ENCODE measurements around the gene HDAC11. TPM values are rescaled to one million over a fixed set of nuclear protein-coding genes. Genes with fewer than 3 reads are reported as not detected.

HDAC11 gene
- total RNA-seq, 4 donors from 2014 or later, result 19.8 to 44.0 (median 27.1) TPM

GRCh38 chr3:13477943-13478342 lies 2.2 kb upstream of the HDAC11 start:
- no peaks in the 10 kb centered on the region for H3K9me3 ChIP-seq
- no peak for TF ChIP-seq CTCF (IDR thresholded peaks at IDR 0.05)
- TF ChIP-seq POLR2AphosphoS5 (IDR thresholded peaks at IDR 0.05), result no peak
- TF ChIP-seq EP300 (IDR thresholded peaks at IDR 0.05; ENCODE audit: low read depth), result no peak
- no peak for TF ChIP-seq POLR2A (IDR thresholded peaks at IDR 0.05)
- no peaks in the 10 kb centered on the region for H3K36me3 ChIP-seq
- 63 to 79% methylated on average over 5 to 6 of the region's 6 CpGs for WGBS, 2 donors (ENCODE audit: low coverage in 1 of 2)
- DNase-seq, result no peak
- no peak overlapping the region for H3K4me3 ChIP-seq
- in situ Hi-C loops (cut with MboI; ENCODE audit: low pct_ligation_motif_present in 1 of 4, low pct_unique_long_range_greater_than_20kb in 1 of 4, low sequenced_read_pairs in 3 of 4), result no loop called here
- H3K27me3 ChIP-seq, result peaks cover 3% of the 10 kb centered on the region
- intact Hi-C loops (cut with DNase I; ENCODE audit: low total_unique reads), result no loop called here
- H3K4me1 ChIP-seq, result peaks cover 7 to 15% (median 12%) of the 10 kb centered on the region in 4 donors
- no peak overlapping the region for H3K27ac ChIP-seq

GRCh38 chr3:13479332-13479581 lies 849 bp upstream of the HDAC11 start:
- no peaks in the 10 kb centered on the region for H3K36me3 ChIP-seq
- H3K4me1 ChIP-seq, result peaks cover 7 to 21% (median 14%) of the 10 kb centered on the region in 4 donors
- H3K9me3 ChIP-seq, result no peaks in the 10 kb centered on the region
- peak overlapping the region; percentile 92 to 97 (median 96) for H3K27ac ChIP-seq
- H3K27me3 ChIP-seq, result no peaks in the 10 kb centered on the region
- intact Hi-C loops (cut with DNase I; ENCODE audit: low total_unique reads), result no loop called here
- in situ Hi-C loops (cut with MboI; ENCODE audit: low pct_ligation_motif_present in 1 of 4, low pct_unique_long_range_greater_than_20kb in 1 of 4, low sequenced_read_pairs in 3 of 4), result no loop called here
- H3K4me3 ChIP-seq, result peak overlapping the region; percentile 78 to 95 (median 82)
- TF ChIP-seq POLR2A (IDR thresholded peaks at IDR 0.05), result no peak
- TF ChIP-seq POLR2AphosphoS5 (IDR thresholded peaks at IDR 0.05), result no peak
- no peak for TF ChIP-seq CTCF (IDR thresholded peaks at IDR 0.05)
- TF ChIP-seq EP300 (IDR thresholded peaks at IDR 0.05; ENCODE audit: low read depth), result no peak
- 2% methylated on average over 9 of the region's 13 CpGs; no CpG with 5 or more reads in 1 of the 2 donors for WGBS, 2 donors (ENCODE audit: low coverage in 1 of 2)
- DNase-seq, result no peak

- Histone ChIP-seq H3K27ac (peak overlapping the region; percentile 76 to 97 (median 94)), H3K36me3 (no peaks in the 10 kb centered on the region), H3K4me3 (peak overlapping the region; percentile 75 to 82 (median 80)), H3K27me3 (no peaks in the 10 kb centered on the region), H3K9me3 (no peaks in the 10 kb centered on the region), H3K4me1 (peaks cover 19 to 34% (median 27%) of the 10 kb centered on the region in 4 donors)
- TF ChIP-seq POLR2AphosphoS5 (IDR thresholded peaks at IDR 0.05) (no peak), EP300 (IDR thresholded peaks at IDR 0.05; ENCODE audit: low read depth) (no peak), CTCF (IDR thresholded peaks at IDR 0.05) (peak in 1 of 5 experiments; percentile 11), POLR2A (IDR thresholded peaks at IDR 0.05) (peak; percentile 12)
- WGBS, 2 donors (ENCODE audit: low coverage in 1 of 2), result 19% methylated on average over 61 of the region's 70 CpGs; no CpG with 5 or more reads in 1 of the 2 donors
- intact Hi-C loops (cut with DNase I; ENCODE audit: low total_unique reads), result no loop called here
- in situ Hi-C loops (cut with MboI; ENCODE audit: low pct_ligation_motif_present in 1 of 4, low pct_unique_long_range_greater_than_20kb in 1 of 4, low sequenced_read_pairs in 3 of 4), result no loop called here
- peak; percentile 50 for DNase-seq
These were observed 523 bp downstream of the HDAC11 start for GRCh38 chr3:13480340-13481318.

- H3K4me1 ChIP-seq, result peaks cover 19 to 38% (median 28%) of the 10 kb centered on the region in 4 donors
- TF ChIP-seq CTCF (IDR thresholded peaks at IDR 0.05) (no peak), EP300 (IDR thresholded peaks at IDR 0.05; ENCODE audit: low read depth) (no peak), POLR2A (IDR thresholded peaks at IDR 0.05) (no peak)
- intact Hi-C loops (cut with DNase I; ENCODE audit: low total_unique reads), result no loop called here
- no peak overlapping the region for H3K27ac ChIP-seq
- in situ Hi-C loops (cut with MboI; ENCODE audit: low pct_ligation_motif_present in 1 of 4, low pct_unique_long_range_greater_than_20kb in 1 of 4, low sequenced_read_pairs in 3 of 4), result no loop called here
- no peaks in the 10 kb centered on the region for H3K27me3 ChIP-seq
- DNase-seq, result no peak
- H3K4me3 ChIP-seq, result no peak overlapping the region
- H3K9me3 ChIP-seq, result no peaks in the 10 kb centered on the region
- 92 to 100% methylated on average over 5 to 10 of the region's 10 CpGs for WGBS, 2 donors (ENCODE audit: low coverage in 1 of 2)
- H3K36me3 ChIP-seq, result no peaks in the 10 kb centered on the region
These were observed 2.1 kb downstream of the HDAC11 start for GRCh38 chr3:13482106-13482690.
